ENCODE measurements around the gene ACTG1. TPM values are rescaled to one million over a fixed set of nuclear protein-coding genes. Genes with fewer than 3 reads are reported as not detected.

Gene ACTG1
- total and polyA plus RNA-seq, 2 of the 13 experiments (the other 11 are each of a cell fraction or from before 2014, with no cell fraction given), result 973 to 1,138 TPM

DNA sequence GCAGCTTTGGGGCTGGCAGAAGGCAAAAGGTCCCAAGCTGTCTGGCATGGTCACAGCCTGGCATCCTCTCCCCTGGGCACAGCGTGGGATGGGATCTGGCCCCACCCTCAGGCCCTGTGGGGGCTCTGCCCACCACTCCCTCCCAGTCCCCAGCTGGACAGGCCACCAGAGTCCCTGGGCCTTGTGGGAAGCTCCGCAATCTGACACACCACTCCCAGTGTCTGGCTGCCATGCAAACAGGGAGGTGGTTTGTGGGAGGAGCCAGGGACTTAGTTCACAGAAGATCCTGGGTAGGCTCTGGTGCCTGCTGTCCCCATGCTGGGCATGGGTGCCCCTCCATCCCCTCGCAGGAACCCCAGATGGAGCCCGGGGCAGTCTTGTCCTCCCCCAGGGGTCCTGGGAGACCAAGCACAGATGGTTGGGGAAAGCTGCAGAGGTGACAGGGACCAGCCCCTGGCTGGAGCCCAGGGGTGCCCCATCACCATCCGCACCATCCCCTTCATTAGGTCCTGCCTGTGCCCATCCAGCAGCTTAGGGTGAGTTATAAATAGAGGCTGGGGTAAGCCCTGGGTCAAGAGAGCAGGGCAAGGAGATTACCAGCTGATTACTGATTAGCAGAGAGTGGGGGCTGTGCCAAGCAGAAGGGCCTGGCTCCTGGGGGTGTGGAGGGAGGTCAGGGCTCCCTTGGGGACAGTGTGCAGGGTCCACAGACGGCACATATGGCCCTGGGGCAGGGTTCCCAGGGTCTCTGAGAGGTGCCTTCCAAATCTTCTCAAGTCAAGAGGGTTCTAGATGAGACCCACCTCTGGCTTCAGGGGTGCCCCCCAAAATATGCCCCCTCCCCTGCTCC, 21.8 kb upstream of the ACTG1 start (continued):
- TF ChIP-seq, protein P1, sequence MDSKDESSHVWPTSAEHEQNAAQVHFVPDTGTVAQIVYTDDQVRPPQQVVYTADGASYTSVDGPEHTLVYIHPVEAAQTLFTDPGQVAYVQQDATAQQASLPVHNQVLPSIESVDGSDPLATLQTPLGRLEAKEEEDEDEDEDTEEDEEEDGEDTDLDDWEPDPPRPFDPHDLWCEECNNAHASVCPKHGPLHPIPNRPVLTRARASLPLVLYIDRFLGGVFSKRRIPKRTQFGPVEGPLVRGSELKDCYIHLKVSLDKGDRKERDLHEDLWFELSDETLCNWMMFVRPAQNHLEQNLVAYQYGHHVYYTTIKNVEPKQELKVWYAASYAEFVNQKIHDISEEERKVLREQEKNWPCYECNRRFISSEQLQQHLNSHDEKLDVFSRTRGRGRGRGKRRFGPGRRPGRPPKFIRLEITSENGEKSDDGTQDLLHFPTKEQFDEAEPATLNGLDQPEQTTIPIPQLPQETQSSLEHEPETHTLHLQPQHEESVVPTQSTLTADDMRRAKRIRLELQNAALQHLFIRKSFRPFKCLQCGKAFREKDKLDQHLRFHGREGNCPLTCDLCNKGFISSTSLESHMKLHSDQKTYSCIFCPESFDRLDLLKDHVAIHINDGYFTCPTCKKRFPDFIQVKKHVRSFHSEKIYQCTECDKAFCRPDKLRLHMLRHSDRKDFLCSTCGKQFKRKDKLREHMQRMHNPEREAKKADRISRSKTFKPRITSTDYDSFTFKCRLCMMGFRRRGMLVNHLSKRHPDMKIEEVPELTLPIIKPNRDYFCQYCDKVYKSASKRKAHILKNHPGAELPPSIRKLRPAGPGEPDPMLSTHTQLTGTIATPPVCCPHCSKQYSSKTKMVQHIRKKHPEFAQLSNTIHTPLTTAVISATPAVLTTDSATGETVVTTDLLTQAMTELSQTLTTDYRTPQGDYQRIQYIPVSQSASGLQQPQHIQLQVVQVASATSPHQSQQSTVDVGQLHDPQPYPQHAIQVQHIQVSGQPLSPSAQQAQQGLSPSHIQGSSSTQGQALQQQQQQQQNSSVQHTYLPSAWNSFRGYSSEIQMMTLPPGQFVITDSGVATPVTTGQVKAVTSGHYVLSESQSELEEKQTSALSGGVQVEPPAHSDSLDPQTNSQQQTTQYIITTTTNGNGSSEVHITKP (CRISPR knock-in tag; IDR thresholded peaks at IDR 0.05; ENCODE audit: low read depth), result no peak
- TF ChIP-seq HNRNPL (IDR thresholded peaks at IDR 0.05; ENCODE audit: low read depth, low read length), result 0 out of 2 replicates have a peak, but pooled peaks have one; percentile 13

DNA sequence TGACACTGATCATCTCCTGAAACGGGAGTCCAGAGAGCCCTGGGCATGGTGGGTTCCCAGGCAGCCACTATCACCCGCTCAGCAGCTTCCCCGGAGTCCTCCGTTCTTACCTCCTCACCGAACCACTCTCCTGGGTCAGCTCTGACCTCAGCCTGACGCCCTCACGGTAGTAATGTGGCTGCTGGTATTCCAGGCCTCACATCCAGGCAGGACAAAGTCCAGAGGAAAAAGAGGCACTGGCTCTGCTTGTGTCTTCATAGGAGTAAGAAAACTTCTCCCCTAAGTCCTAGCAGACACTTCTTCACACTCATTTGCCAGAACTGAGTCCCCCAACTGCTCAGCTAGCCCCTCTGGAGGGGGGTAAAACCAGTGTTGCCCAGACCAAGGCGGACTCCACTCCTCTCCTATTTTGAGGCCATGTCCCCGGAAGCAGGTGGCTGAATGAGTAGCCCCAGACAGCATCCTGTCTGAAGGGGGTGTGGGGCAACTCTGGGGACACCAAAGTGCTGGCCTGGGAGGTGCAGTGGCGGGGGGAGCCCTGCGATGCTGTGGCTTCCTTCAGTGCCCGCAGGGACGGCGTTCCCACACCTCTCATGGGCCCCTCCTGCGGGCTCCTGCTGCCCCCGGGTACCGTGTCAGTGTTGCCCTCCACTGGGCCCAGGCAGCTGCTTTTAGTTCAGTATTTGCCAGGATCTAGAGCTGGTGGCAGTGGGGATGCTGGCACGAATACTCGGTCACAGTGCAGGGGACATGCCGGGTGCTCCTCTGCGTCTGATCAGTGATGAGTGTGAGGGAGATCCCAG, 20.9 kb upstream of the ACTG1 start:
- in situ Hi-C loops (cut with HindIII; ENCODE audit: extremely low pct_ligation_motif_present, low pct_unique_long_range_greater_than_20kb) (no loop called here), intact Hi-C loops (cut with micrococcal nuclease; ENCODE audit: unreplicated experiment) (no loop called here)
- BruUV-seq (replicated peaks), result no TSS peak
- Histone ChIP-seq H2AFZ (ENCODE audit: low read length) (no peak overlapping the region), H3K4me2 (ENCODE audit: low read depth, low read length) (peak overlapping the region; percentile 61), H3K4me1 (ENCODE audit: insufficient read depth, low read length) (peaks cover 21% of the 10 kb centered on the region), H3K9me3 (ENCODE audit: low read length) (peaks cover 15% of the 10 kb centered on the region; the same call in 1 of the 2 replicates), H3K27me3 (ENCODE audit: control insufficient read depth in 1 of 2, insufficient read depth in 2 of 2, low read length in 2 of 2) (peaks cover 8 to 19% of the 10 kb centered on the region in 2 experiments), H3K9ac (ENCODE audit: insufficient read depth, low read depth, low read length) (peak overlapping the region; percentile 30), H3K4me3 (replicated peaks in 1 of 3; ENCODE audit: insufficient read depth in 1 of 3, low read depth in 2 of 3, low read length in 3 of 3) (peak overlapping the region in 1 of 3 experiments; percentile 32; a peak in 1 of 6 replicates), H3K27ac (ENCODE audit: extremely low read length, insufficient read depth, low read length) (no peak overlapping the region), H3K79me2 (ENCODE audit: insufficient read depth, low read length) (no peaks in the 10 kb centered on the region), H4K20me1 (ENCODE audit: insufficient read depth, low read length) (peaks cover 5% of the 10 kb centered on the region; the same call in 1 of the 2 replicates), H3K36me3 (replicated peaks in 1 of 2; ENCODE audit: control insufficient read depth in 1 of 2, insufficient read depth in 2 of 2, low read length in 2 of 2) (no peaks in the 10 kb centered on the region)
- no peak for FAIRE-seq
- 14% methylated on average over 6 of the region's 21 CpGs for WGBS (ENCODE audit: low lambda C conversion rate)
- ChIA-PET CTCF (ENCODE audit: low intra/inter-chr PET ratio, low total read pairs) (no interaction called here), POLR2A (no interaction called here)
- no peak for DNase-seq (ENCODE audit: low spot score)
- ATAC-seq, result peak; percentile 24
- TF ChIP-seq ZNF766 (CRISPR knock-in tag; IDR thresholded peaks at IDR 0.05; ENCODE audit: borderline replicate concordance) (no peak), TEAD3 (CRISPR knock-in tag; optimal IDR thresholded peaks at IDR 0.05; ENCODE audit: borderline replicate concordance) (peak; percentile 37), KLF9 (CRISPR knock-in tag; IDR thresholded peaks at IDR 0.05; ENCODE audit: low read depth) (no peak), ZNF180 (CRISPR knock-in tag; IDR thresholded peaks at IDR 0.05; ENCODE audit: borderline replicate concordance, low read depth) (no peak), ZNF563 (CRISPR knock-in tag; IDR thresholded peaks at IDR 0.05) (0 out of 2 replicates have a peak, but pooled peaks have one; percentile 38), ZNF343 (CRISPR knock-in tag; IDR thresholded peaks at IDR 0.05) (no peak), ZNF138 (CRISPR knock-in tag; IDR thresholded peaks at IDR 0.05; ENCODE audit: low read depth) (no peak), BHLHE40 (IDR thresholded peaks at IDR 0.05; ENCODE audit: low read length) (no peak), KDM2A (CRISPR knock-in tag; IDR thresholded peaks at IDR 0.05; ENCODE audit: borderline replicate concordance, low read depth) (peak; percentile 48; the same call in 1 of the 2 replicates), ZFX (CRISPR knock-in tag; IDR thresholded peaks at IDR 0.05; ENCODE audit: low read depth) (peak; percentile 40; the same call in 1 of the 2 replicates)
- TF ChIP-seq, protein P2, sequence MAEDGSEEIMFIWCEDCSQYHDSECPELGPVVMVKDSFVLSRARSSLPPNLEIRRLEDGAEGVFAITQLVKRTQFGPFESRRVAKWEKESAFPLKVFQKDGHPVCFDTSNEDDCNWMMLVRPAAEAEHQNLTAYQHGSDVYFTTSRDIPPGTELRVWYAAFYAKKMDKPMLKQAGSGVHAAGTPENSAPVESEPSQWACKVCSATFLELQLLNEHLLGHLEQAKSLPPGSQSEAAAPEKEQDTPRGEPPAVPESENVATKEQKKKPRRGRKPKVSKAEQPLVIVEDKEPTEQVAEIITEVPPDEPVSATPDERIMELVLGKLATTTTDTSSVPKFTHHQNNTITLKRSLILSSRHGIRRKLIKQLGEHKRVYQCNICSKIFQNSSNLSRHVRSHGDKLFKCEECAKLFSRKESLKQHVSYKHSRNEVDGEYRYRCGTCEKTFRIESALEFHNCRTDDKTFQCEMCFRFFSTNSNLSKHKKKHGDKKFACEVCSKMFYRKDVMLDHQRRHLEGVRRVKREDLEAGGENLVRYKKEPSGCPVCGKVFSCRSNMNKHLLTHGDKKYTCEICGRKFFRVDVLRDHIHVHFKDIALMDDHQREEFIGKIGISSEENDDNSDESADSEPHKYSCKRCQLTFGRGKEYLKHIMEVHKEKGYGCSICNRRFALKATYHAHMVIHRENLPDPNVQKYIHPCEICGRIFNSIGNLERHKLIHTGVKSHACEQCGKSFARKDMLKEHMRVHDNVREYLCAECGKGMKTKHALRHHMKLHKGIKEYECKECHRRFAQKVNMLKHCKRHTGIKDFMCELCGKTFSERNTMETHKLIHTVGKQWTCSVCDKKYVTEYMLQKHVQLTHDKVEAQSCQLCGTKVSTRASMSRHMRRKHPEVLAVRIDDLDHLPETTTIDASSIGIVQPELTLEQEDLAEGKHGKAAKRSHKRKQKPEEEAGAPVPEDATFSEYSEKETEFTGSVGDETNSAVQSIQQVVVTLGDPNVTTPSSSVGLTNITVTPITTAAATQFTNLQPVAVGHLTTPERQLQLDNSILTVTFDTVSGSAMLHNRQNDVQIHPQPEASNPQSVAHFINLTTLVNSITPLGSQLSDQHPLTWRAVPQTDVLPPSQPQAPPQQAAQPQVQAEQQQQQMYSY (CRISPR knock-in tag; IDR thresholded peaks at IDR 0.05), result peak; percentile 9; the same call in 1 of the 2 replicates
